Measurements from ENCODE around the gene INO80C. TPM values are rescaled to one million over a fixed set of nuclear protein-coding genes. Genes with fewer than 3 reads are reported as not detected.
A peak's percentile ranks its signal among the peaks of the same experiment; 100 is the strongest.

The INO80C gene
- total RNA-seq, 1 donor from 2014 or later, result 34.6 TPM

GRCh38 chr18:35528749-35529274, 31.1 kb upstream of the INO80C start:
- DNase-seq (no peak), ATAC-seq (no peak)
- TF ChIP-seq CTCF (IDR thresholded peaks at IDR 0.05), result no peak
- intact Hi-C loops (cut with DNase I), result no loop called here
- Histone ChIP-seq H3K27me3 (no peaks in the 10 kb centered on the region), H3K27ac (no peak overlapping the region), H3K4me3 (no peak overlapping the region), H3K36me3 (no peaks in the 10 kb centered on the region), H3K4me1 (peaks cover 32% of the 10 kb centered on the region), H3K9me3 (no peaks in the 10 kb centered on the region)

- intact Hi-C loops (cut with DNase I), result no loop called here
- DNase-seq (peak; percentile 71), ATAC-seq (peak; percentile 56)
- Histone ChIP-seq H3K4me1 (peaks cover 47% of the 10 kb centered on the region), H3K27me3 (no peaks in the 10 kb centered on the region), H3K27ac (no peak overlapping the region), H3K9me3 (no peaks in the 10 kb centered on the region), H3K36me3 (no peaks in the 10 kb centered on the region), H3K4me3 (peak overlapping the region; percentile 25)
- no peak for TF ChIP-seq CTCF (IDR thresholded peaks at IDR 0.05)
Measured at GRCh38 chr18:35526495-35527059, 28.8 kb upstream of the INO80C start.

GRCh38 chr18:35525795-35526494, 28.2 kb upstream of the INO80C start:
- H3K27me3 ChIP-seq, result no peaks in the 10 kb centered on the region
- no peak for DNase-seq
- peak overlapping the region; percentile 25 for H3K4me3 ChIP-seq
- H3K36me3 ChIP-seq, result no peaks in the 10 kb centered on the region
- peaks cover 47% of the 10 kb centered on the region for H3K4me1 ChIP-seq
- no peak for TF ChIP-seq CTCF (IDR thresholded peaks at IDR 0.05)
- peak; percentile 64 for ATAC-seq
- H3K9me3 ChIP-seq, result no peaks in the 10 kb centered on the region
- H3K27ac ChIP-seq, result no peak overlapping the region
- intact Hi-C loops (cut with DNase I), result no loop called here

- H3K4me3 ChIP-seq, result no peak overlapping the region
- H3K27me3 ChIP-seq, result no peaks in the 10 kb centered on the region
- intact Hi-C loops (cut with DNase I), result no loop called here
- no peak for TF ChIP-seq CTCF (IDR thresholded peaks at IDR 0.05)
- ATAC-seq (peak; percentile 77), DNase-seq (no peak)
- peak overlapping the region; percentile 26 for H3K27ac ChIP-seq
- H3K9me3 ChIP-seq, result no peaks in the 10 kb centered on the region
- peaks cover 47% of the 10 kb centered on the region for H3K4me1 ChIP-seq
- H3K36me3 ChIP-seq, result no peaks in the 10 kb centered on the region
Measured at GRCh38 chr18:35524226-35524625, 26.5 kb upstream of the INO80C start.

- intact Hi-C loops (cut with DNase I), result no loop called here
- H3K9me3 ChIP-seq, result no peaks in the 10 kb centered on the region
- DNase-seq (no peak), ATAC-seq (no peak)
- H3K4me1 ChIP-seq, result peaks cover 47% of the 10 kb centered on the region
- TF ChIP-seq CTCF (IDR thresholded peaks at IDR 0.05), result no peak
- H3K4me3 ChIP-seq, result no peak overlapping the region
- H3K36me3 ChIP-seq, result no peaks in the 10 kb centered on the region
- no peaks in the 10 kb centered on the region for H3K27me3 ChIP-seq
- H3K27ac ChIP-seq, result no peak overlapping the region
Measured at GRCh38 chr18:35522130-35522959, 24.6 kb upstream of the INO80C start.
